HG03378 (cell line): Measurements from ENCODE around the gene CYB5D1.

Source experiments
- ATAC-seq: cut with Tn5 transposase; IDR thresholded peaks from one replicate; pipeline ENCODE4 v1.9.1; 2021; ENCODE audit warnings: mild to moderate bottlenecking, moderate library complexity; ENCODE audit not compliant: unreplicated experiment

CYB5D1 gene

DNA sequence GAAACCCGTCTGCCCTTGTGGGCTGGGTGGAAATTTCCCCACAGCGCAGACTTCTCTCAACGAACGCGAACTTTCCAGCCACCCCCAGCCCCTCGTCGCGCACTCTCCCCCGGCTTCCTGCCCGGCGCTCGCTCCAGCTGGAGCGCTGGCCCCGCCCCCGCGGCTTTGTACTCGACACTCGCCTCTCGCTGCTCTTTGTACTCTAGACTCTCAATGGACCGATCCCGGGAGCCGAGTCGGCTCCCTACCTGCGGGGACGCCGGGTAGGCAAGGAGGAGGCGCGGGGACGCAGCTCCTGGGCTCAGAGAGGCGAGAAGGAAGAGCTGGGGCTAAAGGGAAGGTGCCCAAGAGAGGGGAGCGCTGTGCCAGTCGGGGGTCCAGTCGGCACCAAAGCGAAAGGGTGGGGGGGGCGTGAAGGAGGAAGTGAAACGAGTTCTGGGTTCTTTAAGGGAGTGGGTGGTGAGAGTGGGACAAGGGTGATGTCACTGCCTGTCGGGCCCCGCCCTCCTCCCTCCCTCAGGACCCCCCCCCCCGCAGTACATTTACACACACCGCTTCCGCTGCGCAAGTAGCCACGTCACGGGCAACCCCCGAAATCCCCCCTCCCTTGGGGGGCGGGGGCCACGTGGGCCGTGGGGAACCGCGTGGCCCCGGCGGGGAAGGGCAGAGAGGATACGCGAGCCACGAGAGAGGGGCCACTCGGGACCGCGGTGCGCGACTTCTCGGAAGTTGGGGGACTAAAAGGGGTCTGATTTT is 14.1 kb upstream of the CYB5D1 start:
- peak; percentile 27 for ATAC-seq

GRCh38 chr17:7844292-7845154 is 13.3 kb upstream of the CYB5D1 start:
- ATAC-seq, result peak; percentile 38

DNA sequence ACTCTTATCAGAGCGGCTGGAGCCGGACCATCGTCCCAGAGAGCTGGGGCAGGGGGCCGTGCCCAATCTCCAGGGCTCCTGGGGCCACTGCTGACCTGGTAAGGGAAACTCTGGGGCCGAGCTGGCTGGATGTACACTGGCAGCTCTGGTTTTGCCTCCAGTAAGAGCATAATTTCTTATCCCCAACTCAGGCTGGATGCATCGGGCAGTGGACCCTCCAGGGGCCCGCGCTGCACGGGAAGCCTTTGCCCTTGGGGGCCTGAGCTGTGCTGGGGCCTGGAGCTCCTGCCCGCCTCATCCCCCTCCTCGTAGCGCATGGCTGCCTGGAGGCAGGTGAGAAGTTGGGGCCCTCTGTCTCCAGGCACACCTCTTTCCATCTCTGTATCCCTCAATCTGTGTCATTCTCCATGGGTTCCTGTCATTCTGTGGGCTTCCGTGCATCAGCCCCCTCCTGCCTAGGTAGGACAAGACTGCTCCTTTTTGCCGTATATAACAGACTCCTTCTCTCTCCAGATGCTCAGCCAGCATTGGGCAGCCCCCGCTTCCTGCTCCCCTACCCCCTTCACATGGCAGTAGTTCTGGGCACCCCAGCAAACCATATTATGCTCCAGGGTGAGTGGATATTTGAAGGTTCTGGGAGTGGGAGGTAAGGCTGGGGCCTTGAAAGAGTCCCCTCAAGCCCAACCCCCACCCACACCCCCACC is 12.3 kb upstream of the CYB5D1 start:
- ATAC-seq, result no peak

DNA sequence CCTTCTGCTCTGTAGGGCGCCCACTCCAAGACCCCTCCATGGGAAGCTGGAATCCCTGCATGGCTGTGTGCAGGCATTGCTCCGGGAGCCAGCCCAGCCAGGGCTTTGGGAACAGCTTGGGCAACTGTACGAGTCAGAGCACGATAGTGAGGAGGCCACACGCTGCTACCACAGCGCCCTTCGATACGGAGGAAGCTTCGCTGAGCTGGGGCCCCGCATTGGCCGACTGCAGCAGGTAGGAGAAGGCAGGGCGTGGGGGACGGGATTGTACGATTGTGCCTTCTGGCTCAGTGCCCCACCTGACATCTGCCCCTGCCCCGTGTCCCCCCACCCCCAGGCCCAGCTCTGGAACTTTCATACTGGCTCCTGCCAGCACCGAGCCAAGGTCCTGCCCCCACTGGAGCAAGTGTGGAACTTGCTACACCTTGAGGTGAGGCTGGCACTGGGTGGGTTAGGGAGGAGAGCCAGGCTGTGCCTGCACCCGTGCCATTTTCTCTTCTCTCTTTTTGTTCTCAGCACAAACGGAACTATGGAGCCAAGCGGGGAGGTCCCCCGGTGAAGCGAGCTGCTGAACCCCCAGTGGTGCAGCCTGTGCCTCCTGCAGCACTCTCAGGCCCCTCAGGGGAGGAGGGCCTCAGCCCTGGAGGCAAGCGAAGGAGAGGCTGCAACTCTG is 11.6 kb upstream of the CYB5D1 start:
- no peak for ATAC-seq

- no peak for ATAC-seq
Measured at GRCh38 chr17:7846765-7847661, 10.8 kb upstream of the CYB5D1 start.

DNA sequence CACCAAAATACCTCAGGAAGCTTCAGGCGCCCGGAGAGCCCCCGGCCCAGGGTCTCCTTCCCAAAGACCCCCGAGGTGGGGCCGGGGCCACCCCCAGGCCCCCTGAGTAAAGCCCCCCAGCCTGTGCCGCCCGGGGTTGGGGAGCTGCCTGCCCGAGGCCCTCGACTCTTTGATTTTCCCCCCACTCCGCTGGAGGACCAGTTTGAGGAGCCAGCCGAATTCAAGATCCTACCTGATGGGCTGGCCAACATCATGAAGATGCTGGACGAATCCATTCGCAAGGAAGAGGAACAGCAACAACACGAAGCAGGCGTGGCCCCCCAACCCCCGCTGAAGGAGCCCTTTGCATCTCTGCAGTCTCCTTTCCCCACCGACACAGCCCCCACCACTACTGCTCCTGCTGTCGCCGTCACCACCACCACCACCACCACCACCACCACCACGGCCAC is 9.6 kb upstream of the CYB5D1 start:
- no peak for ATAC-seq

GRCh38 chr17:7848739-7849129 is 9.1 kb upstream of the CYB5D1 start:
- ATAC-seq, result no peak

DNA sequence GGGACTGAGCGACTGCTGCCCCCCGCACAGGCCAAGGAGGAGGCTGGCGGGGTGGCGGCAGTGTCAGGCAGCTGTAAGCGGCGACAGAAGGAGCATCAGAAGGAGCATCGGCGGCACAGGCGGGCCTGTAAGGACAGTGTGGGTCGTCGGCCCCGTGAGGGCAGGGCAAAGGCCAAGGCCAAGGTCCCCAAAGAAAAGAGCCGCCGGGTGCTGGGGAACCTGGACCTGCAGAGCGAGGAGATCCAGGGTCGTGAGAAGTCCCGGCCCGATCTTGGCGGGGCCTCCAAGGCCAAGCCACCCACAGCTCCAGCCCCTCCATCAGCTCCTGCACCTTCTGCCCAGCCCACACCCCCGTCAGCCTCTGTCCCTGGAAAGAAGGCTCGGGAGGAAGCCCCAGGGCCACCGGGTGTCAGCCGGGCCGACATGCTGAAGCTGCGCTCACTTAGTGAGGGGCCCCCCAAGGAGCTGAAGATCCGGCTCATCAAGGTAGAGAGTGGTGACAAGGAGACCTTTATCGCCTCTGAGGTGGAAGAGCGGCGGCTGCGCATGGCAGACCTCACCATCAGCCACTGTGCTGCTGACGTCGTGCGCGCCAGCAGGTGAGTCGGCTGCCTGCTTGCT is 8.6 kb upstream of the CYB5D1 start:
- ATAC-seq, result no peak

DNA sequence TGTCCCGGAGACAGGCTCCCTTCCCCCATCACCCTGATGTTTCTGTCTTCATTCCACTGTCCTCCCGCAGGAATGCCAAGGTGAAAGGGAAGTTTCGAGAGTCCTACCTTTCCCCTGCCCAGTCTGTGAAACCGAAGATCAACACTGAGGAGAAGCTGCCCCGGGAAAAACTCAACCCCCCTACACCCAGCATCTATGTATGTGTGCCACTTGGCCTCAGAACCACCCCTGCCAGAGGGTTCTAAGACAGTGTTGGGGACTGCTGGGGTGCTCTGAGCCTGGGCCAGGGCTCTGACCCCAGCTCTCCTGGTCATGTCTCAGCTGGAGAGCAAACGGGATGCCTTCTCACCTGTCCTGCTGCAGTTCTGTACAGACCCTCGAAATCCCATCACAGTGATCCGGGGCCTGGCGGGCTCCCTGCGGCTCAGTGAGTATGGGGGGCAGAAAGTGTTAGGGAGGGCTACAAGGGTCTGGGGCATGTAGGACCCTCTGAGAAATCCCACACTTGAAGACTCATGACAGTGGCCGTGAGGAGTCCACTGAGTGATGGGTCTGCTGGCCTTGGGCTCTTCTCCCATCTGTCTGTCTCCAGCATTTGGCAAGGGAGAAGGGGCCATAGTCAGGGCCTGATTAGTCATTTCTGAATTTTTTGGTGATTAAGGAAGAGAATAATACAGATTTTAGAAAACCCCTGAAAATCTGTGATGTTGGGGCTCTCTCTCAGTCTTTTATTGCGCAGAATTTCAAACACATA is 7.9 kb upstream of the CYB5D1 start:
- ATAC-seq, result no peak

DNA sequence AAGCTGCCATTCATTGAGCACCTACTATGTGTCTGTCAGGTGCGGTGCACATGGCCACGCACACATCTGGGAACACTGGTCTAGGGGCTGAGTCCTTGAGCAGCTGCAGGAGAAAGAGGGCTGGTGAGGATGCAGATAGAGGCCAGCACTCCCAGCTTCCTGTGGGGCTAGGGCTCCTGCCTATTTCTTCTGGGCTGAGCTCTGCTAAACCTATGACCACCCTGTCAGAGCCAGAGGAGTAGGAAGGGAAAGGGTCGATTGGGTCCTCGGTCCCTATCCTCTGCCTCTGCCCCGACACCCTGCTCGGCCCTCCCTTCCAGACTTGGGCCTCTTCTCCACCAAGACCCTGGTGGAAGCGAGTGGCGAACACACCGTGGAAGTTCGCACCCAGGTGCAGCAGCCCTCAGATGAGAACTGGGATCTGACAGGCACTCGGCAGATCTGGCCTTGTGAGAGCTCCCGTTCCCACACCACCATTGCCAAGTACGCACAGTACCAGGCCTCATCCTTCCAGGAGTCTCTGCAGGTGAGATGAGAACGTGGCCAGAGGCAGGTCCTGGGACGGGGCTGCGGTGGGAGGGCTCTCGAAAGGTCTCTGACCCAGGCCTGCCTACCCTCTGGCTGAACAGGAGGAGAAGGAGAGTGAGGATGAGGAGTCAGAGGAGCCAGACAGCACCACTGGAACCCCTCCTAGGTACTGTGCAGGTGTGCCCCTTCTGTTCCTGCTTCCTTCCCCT is 6.9 kb upstream of the CYB5D1 start:
- no peak for ATAC-seq

DNA sequence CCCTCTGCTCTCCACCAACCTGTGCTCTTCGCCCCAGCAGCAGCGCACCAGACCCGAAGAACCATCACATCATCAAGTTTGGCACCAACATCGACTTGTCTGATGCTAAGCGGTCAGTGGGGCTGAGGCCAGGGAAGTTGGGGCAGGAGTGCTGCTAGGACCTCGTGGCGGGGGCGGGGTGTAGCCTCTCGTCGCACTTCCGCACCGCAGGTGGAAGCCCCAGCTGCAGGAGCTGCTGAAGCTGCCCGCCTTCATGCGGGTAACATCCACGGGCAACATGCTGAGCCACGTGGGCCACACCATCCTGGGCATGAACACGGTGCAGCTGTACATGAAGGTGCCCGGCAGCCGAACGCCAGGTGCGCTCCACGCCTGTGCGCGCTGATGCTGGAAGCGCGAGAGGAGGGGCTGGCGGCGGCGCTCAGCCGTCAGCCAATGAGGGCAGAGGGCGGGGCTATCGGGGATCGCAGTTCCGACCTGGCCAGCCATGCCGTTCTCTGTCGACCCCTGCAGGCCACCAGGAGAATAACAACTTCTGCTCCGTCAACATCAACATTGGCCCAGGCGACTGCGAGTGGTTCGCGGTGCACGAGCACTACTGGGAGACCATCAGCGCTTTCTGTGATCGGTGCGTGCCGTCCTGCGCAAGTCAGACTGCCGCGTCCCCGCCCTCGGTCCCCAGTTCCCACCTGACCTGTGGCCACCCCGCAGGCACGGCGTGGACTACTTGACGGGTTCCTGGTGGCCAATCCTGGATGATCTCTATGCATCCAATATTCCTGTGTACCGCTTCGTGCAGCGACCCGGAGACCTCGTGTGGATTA is 6.2 kb upstream of the CYB5D1 start:
- ATAC-seq, result peak; percentile 59

DNA sequence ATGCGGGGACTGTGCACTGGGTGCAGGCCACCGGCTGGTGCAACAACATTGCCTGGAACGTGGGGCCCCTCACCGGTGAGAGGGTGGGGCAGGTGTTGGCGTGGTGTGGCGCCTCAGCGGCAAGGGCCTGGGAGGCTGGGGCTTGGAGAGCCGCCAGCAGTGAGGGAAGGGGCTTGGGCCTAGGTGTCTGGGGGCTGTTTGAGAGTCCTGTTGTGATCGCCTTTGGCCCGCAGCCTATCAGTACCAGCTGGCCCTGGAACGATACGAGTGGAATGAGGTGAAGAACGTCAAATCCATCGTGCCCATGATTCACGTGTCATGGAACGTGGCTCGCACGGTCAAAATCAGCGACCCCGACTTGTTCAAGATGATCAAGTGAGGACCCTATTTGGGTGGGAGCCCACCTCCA is 5.5 kb upstream of the CYB5D1 start:
- no peak for ATAC-seq

- no peak for ATAC-seq
Measured at GRCh38 chr17:7852919-7853690, 4.7 kb upstream of the CYB5D1 start.

DNA sequence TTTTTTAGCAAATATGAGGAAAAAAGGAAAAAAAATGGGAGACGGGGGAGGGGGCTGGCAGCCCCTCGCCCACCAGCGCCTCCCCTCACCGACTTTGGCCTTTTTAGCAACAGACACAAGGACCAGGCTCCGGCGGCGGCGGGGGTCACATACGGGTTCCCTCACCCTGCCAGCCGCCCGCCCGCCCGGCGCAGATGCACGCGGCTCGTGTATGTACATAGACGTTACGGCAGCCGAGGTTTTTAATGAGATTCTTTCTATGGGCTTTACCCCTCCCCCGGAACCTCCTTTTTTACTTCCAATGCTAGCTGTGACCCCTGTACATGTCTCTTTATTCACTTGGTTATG is 4.1 kb upstream of the CYB5D1 start:
- ATAC-seq, result no peak

- no peak for ATAC-seq
Measured at GRCh38 chr17:7854078-7854777, 3.6 kb upstream of the CYB5D1 start.
